ENCODE data around the gene SF3A2. TPM values are rescaled to one million over a fixed set of nuclear protein-coding genes. Genes with fewer than 3 reads are reported as not detected.

Gene SF3A2
- total RNA-seq, 1 donor: 27.9 TPM

- H4K20me1 ChIP-seq (ENCODE audit: insufficient read depth, low read length): peaks cover 81% of the 10 kb centered on the region
- DNase-seq (ENCODE audit: insufficient read length, low spot score, missing footprints): no peak
- no peak overlapping the region for H2AFZ ChIP-seq (ENCODE audit: low read length)
- peaks cover 65% of the 10 kb centered on the region for H3K79me2 ChIP-seq (ENCODE audit: insufficient read depth, low read length)
- no peak overlapping the region for H3K4me3 ChIP-seq (ENCODE audit: insufficient read depth, low read length)
- TF ChIP-seq CTCF (IDR thresholded peaks at IDR 0.05; ENCODE audit: extremely low read depth, low read depth, low read length): no peak
- H3K27me3 ChIP-seq (ENCODE audit: insufficient read depth, low read length): no peaks in the 10 kb centered on the region
- no peak overlapping the region for H3K27ac ChIP-seq (ENCODE audit: low read depth, low read length)
- H3K36me3 ChIP-seq (ENCODE audit: insufficient read depth, low read length): peaks cover 46% of the 10 kb centered on the region
- H3K4me1 ChIP-seq (ENCODE audit: insufficient read depth, low read length): peaks cover 16% of the 10 kb centered on the region
- H3K4me2 ChIP-seq (ENCODE audit: insufficient read depth, low read length): no peak overlapping the region
- no peaks in the 10 kb centered on the region for H3K9me3 ChIP-seq (ENCODE audit: low read depth, low read length)
These were observed 7.9 kb downstream of the SF3A2 start for GRCh38 chr19:2244486-2244885.

- Histone ChIP-seq H4K20me1 (ENCODE audit: insufficient read depth, low read length) (peaks cover 77% of the 10 kb centered on the region), H3K4me1 (ENCODE audit: insufficient read depth, low read length) (peaks cover 8% of the 10 kb centered on the region), H3K9me3 (ENCODE audit: low read depth, low read length) (no peaks in the 10 kb centered on the region), H2AFZ (ENCODE audit: low read length) (no peak overlapping the region), H3K27me3 (ENCODE audit: insufficient read depth, low read length) (peaks cover 6% of the 10 kb centered on the region), H3K4me2 (ENCODE audit: insufficient read depth, low read length) (no peak overlapping the region), H3K79me2 (ENCODE audit: insufficient read depth, low read length) (peaks cover 57% of the 10 kb centered on the region), H3K27ac (ENCODE audit: low read depth, low read length) (no peak overlapping the region), H3K4me3 (ENCODE audit: insufficient read depth, low read length) (no peak overlapping the region), H3K36me3 (ENCODE audit: insufficient read depth, low read length) (peaks cover 46% of the 10 kb centered on the region)
- TF ChIP-seq CTCF (IDR thresholded peaks at IDR 0.05; ENCODE audit: extremely low read depth, low read depth, low read length): no peak
- DNase-seq (ENCODE audit: insufficient read length, low spot score, missing footprints): no peak
These were observed 8.6 kb downstream of the SF3A2 start for GRCh38 chr19:2245273-2245672.

GRCh38 chr19:2246014-2246620 lies 9.5 kb downstream of the SF3A2 start:
- Histone ChIP-seq H3K4me2 (ENCODE audit: insufficient read depth, low read length) (no peak overlapping the region), H3K36me3 (ENCODE audit: insufficient read depth, low read length) (peaks cover 44% of the 10 kb centered on the region), H3K4me1 (ENCODE audit: insufficient read depth, low read length) (peaks cover 3% of the 10 kb centered on the region), H3K27me3 (ENCODE audit: insufficient read depth, low read length) (peaks cover 14% of the 10 kb centered on the region), H3K79me2 (ENCODE audit: insufficient read depth, low read length) (peaks cover 49% of the 10 kb centered on the region), H4K20me1 (ENCODE audit: insufficient read depth, low read length) (peaks cover 69% of the 10 kb centered on the region), H3K9me3 (ENCODE audit: low read depth, low read length) (no peaks in the 10 kb centered on the region), H2AFZ (ENCODE audit: low read length) (no peak overlapping the region), H3K27ac (ENCODE audit: low read depth, low read length) (no peak overlapping the region), H3K4me3 (ENCODE audit: insufficient read depth, low read length) (no peak overlapping the region)
- no peak for TF ChIP-seq CTCF (IDR thresholded peaks at IDR 0.05; ENCODE audit: extremely low read depth, low read depth, low read length)
- no peak for DNase-seq (ENCODE audit: insufficient read length, low spot score, missing footprints)

GRCh38 chr19:2246801-2247361 lies 10.3 kb downstream of the SF3A2 start:
- no peak for DNase-seq (ENCODE audit: insufficient read length, low spot score, missing footprints)

More at GRCh38 chr19:2246801-2247361, 10.3 kb downstream of the SF3A2 start:
- Histone ChIP-seq H4K20me1 (ENCODE audit: insufficient read depth, low read length) (peaks cover 61% of the 10 kb centered on the region), H2AFZ (ENCODE audit: low read length) (no peak overlapping the region), H3K4me1 (ENCODE audit: insufficient read depth, low read length) (no peaks in the 10 kb centered on the region), H3K9me3 (ENCODE audit: low read depth, low read length) (no peaks in the 10 kb centered on the region), H3K27me3 (ENCODE audit: insufficient read depth, low read length) (peaks cover 22% of the 10 kb centered on the region), H3K27ac (ENCODE audit: low read depth, low read length) (no peak overlapping the region), H3K4me3 (ENCODE audit: insufficient read depth, low read length) (no peak overlapping the region), H3K36me3 (ENCODE audit: insufficient read depth, low read length) (peaks cover 40% of the 10 kb centered on the region), H3K4me2 (ENCODE audit: insufficient read depth, low read length) (no peak overlapping the region), H3K79me2 (ENCODE audit: insufficient read depth, low read length) (peaks cover 41% of the 10 kb centered on the region)
- TF ChIP-seq CTCF (IDR thresholded peaks at IDR 0.05; ENCODE audit: extremely low read depth, low read depth, low read length): no peak

Measured in osteoblast (primary cell).